Fibroblast of villous mesenchyme (primary cell): ENCODE measurements around the gene TMEM237. TPM values are rescaled to one million over a fixed set of nuclear protein-coding genes. Genes with fewer than 3 reads are reported as not detected.

Experiments
- DNase-seq: peaks from one replicate; pipeline ENCODE4 v3.0.0-alpha.2; 2010; ENCODE audit warnings: low read depth
- H3K4me3 ChIP-seq: 2 replicates; pipeline ENCODE4 v1.5.1; 2011; ENCODE audit warnings: low read depth, mild to moderate bottlenecking, low read length
- CTCF ChIP-seq: IDR thresholded peaks from 2 replicates; pipeline ENCODE4 v1.5.1; 2012; ENCODE audit warnings: low read depth, mild to moderate bottlenecking, low read length; ENCODE audit not compliant: insufficient read depth
- small RNA-seq: library from RNA; depleted of rRNA; stranded (forward); fragments of <200 nt; gene quantifications from one replicate; pipeline ENCODE3, GENCODE V24; 2012
- total RNA-seq: library from RNA; depleted of rRNA; stranded (reverse); fragments of >200 nt; gene quantifications from 2 replicates; pipeline ENCODE4 v1.2.3, GENCODE V29; 2012

The TMEM237 gene
- total RNA-seq, 1 donor, result 76.9 TPM

- no peak overlapping the region for H3K4me3 ChIP-seq
- no peak for DNase-seq
- TF ChIP-seq CTCF, result no peak
Observed at GRCh38 chr2:201572846-201573508, 70.3 kb downstream of the TMEM237 start.

Small RNA genes within 50 kb of the gene (small RNA-seq; reads per million reads assigned to genes)
- gene RNU6-651P, result not detected

Other genes starting within 250 kb of the TMEM237 start
- gene TRAK2, start 192.0 kb downstream of the TMEM237 start, total RNA-seq, result 46.4 and 51.0 TPM in 2 replicates
- 37.4 and 55.7 TPM in 2 replicates for gene STRADB, start 191.8 kb downstream of the TMEM237 start, total RNA-seq
- 5.2 and 5.5 TPM in 2 replicates for gene MPP4, start 55.1 kb upstream of the TMEM237 start, total RNA-seq
- gene ALS2, start 137.4 kb upstream of the TMEM237 start, total RNA-seq, result 27.4 and 44.0 TPM in 2 replicates
- gene CDK15, start 163.0 kb upstream of the TMEM237 start, total RNA-seq, result 3.5 and 7.4 TPM in 2 replicates